Measurements from ENCODE around the gene RAVER1. TPM values are rescaled to one million over a fixed set of nuclear protein-coding genes. Genes with fewer than 3 reads are reported as not detected.

RAVER1 gene
- total and polyA plus RNA-seq, 10 of the 15 experiments (the other 5 are each of a cell fraction or from before 2014, with no cell fraction given), result 0.03 to 87.0 (median 12.1) TPM

DNA sequence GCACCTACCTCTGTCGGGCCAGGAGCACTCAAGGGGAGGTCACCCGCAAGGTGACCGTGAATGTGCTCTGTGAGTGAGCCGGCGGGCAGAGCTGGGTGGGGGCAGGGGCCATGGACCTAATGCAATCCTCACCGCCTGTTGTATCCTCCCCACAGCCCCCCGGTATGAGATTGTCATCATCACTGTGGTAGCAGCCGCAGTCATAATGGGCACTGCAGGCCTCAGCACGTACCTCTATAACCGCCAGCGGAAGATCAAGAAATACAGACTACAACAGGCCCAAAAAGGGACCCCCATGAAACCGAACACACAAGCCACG is 48.4 kb downstream of the RAVER1 start:
- TF ChIP-seq, protein P1, sequence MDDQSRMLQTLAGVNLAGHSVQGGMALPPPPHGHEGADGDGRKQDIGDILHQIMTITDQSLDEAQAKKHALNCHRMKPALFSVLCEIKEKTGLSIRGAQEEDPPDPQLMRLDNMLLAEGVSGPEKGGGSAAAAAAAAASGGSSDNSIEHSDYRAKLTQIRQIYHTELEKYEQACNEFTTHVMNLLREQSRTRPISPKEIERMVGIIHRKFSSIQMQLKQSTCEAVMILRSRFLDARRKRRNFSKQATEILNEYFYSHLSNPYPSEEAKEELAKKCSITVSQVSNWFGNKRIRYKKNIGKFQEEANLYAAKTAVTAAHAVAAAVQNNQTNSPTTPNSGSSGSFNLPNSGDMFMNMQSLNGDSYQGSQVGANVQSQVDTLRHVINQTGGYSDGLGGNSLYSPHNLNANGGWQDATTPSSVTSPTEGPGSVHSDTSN (IDR thresholded peaks at IDR 0.05; ENCODE audit: insufficient replicate concordance, low read depth, low read length), result no peak
- TF ChIP-seq POLR2A (IDR thresholded peaks at IDR 0.05; ENCODE audit: low read depth, low read length), result 0 out of 2 replicates have a peak, but pooled peaks have one; percentile 56
- TF ChIP-seq, protein P2, sequence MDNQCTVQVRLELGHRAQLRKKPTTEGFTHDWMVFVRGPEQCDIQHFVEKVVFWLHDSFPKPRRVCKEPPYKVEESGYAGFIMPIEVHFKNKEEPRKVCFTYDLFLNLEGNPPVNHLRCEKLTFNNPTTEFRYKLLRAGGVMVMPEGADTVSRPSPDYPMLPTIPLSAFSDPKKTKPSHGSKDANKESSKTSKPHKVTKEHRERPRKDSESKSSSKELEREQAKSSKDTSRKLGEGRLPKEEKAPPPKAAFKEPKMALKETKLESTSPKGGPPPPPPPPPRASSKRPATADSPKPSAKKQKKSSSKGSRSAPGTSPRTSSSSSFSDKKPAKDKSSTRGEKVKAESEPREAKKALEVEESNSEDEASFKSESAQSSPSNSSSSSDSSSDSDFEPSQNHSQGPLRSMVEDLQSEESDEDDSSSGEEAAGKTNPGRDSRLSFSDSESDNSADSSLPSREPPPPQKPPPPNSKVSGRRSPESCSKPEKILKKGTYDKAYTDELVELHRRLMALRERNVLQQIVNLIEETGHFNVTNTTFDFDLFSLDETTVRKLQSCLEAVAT (IDR thresholded peaks at IDR 0.05), result 0 out of 2 replicates have a peak, but pooled peaks have one; percentile 17
- TF ChIP-seq, protein P3, sequence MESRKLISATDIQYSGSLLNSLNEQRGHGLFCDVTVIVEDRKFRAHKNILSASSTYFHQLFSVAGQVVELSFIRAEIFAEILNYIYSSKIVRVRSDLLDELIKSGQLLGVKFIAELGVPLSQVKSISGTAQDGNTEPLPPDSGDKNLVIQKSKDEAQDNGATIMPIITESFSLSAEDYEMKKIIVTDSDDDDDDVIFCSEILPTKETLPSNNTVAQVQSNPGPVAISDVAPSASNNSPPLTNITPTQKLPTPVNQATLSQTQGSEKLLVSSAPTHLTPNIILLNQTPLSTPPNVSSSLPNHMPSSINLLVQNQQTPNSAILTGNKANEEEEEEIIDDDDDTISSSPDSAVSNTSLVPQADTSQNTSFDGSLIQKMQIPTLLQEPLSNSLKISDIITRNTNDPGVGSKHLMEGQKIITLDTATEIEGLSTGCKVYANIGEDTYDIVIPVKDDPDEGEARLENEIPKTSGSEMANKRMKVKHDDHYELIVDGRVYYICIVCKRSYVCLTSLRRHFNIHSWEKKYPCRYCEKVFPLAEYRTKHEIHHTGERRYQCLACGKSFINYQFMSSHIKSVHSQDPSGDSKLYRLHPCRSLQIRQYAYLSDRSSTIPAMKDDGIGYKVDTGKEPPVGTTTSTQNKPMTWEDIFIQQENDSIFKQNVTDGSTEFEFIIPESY (IDR thresholded peaks at IDR 0.05), result peak; percentile 58; the same call in 1 of the 2 replicates
- POLR2A ChIA-PET, result interaction anchor here (5.5 kb wide), 1 partner anchor 14 kb away, joined by 69 read pairs; the partner anchor contains the start of gene ICAM1
- intact Hi-C loops (cut with micrococcal nuclease; ENCODE audit: unreplicated experiment), result no loop called here
- Histone ChIP-seq H2AFZ (ENCODE audit: control insufficient read depth, low read depth, low read length) (no peak overlapping the region), H3K4me3 (no peak overlapping the region), H3K4me2 (ENCODE audit: control insufficient read depth, insufficient read depth) (no peak overlapping the region), H3K9me3 (replicated peaks; ENCODE audit: control insufficient read depth, insufficient read depth, low read length) (no peaks in the 10 kb centered on the region), H3K9ac (ENCODE audit: control insufficient read depth, insufficient read depth, low read length) (no peak overlapping the region), H3K27ac (ENCODE audit: control insufficient read depth, insufficient read depth) (no peak overlapping the region), H3K27me3 (replicated peaks in 1 of 2; ENCODE audit: control insufficient read depth in 2 of 2, insufficient read depth in 2 of 2, low read length in 1 of 2) (no peaks in the 10 kb centered on the region), H3K4me1 (ENCODE audit: control insufficient read depth, insufficient read depth, low read length) (peaks cover 50% of the 10 kb centered on the region), H3K79me2 (ENCODE audit: control insufficient read depth, insufficient read depth, low read length) (peaks cover 5% of the 10 kb centered on the region), H4K20me1 (ENCODE audit: control insufficient read depth, insufficient read depth) (peaks cover 10% of the 10 kb centered on the region; the same call in 1 of the 2 replicates), H3K36me3 (ENCODE audit: control insufficient read depth in 2 of 2, insufficient read depth in 2 of 2, low read length in 1 of 2) (peaks cover 27 to 30% of the 10 kb centered on the region in 2 experiments; a peak in 3 of 4 replicates)
- no TSS peak for BruUV-seq (replicated peaks)
- ATAC-seq (no peak), FAIRE-seq (no peak), DNase-seq (ENCODE audit: low read depth, low spot score) (no peak)
- 98% methylated on average over 13 of the region's 13 CpGs for whole genome bisulfite sequencing (ENCODE audit: insufficient coverage, insufficient replicate concordance, low lambda C conversion rate, missing lambda C conversion rate)
- in situ Hi-C loops (cut with MboI), result no loop called here
- RAD21 ChIA-PET (ENCODE audit: unreplicated experiment), result interaction anchor here (0.7 kb wide), 1 partner anchor 96 kb away, joined by 3 read pairs; the partner anchor contains the start of gene TYK2
- CTCF ChIA-PET, result interaction anchor here (5.9 kb wide), 1 partner anchor 14 kb away, joined by 58 read pairs; the partner anchor contains the start of gene ICAM1
- SMC1A ChIA-PET (ENCODE audit: uncharacterized antibody, unreplicated experiment), result interaction anchor here (0.7 to 3.7 kb wide), 3 partner anchors 13 to 14 kb away, joined by 3 to 50 read pairs (median 4); partner anchors contain the start of gene ICAM1

Measured in GM12878 (cell line).